Liver (tissue), 9 donors: ENCODE measurements around the gene SMIM3. TPM values are rescaled to one million over a fixed set of nuclear protein-coding genes. Genes with fewer than 3 reads are reported as not detected.
A peak's percentile ranks its signal among the peaks of the same experiment; 100 is the strongest.

Experiments used
- DNase-seq: peaks from one replicate; pipeline ENCODE4 v3.0.0-alpha.2; 2017; ENCODE audit warnings: low spot score
- H3K27ac ChIP-seq, 2 donors: one replicate each; pipeline ENCODE4 v1.7.0; 2013; ENCODE audit warnings: inconsistent platforms in 2 of 2, low read length in 2 of 2, control low read depth in 1 of 2, low read depth in 1 of 2, mild to moderate bottlenecking in 1 of 2
- H3K27me3 ChIP-seq, 4 donors: one replicate each; pipeline versions ENCODE4 v1.6.1 to v1.7.0; 2013; ENCODE audit warnings: low read length in 3 of 4, inconsistent platforms in 1 of 4, mild to moderate bottlenecking in 1 of 4, moderate library complexity in 1 of 4; ENCODE audit not compliant: control insufficient read depth in 4 of 4, insufficient read depth in 4 of 4
- H3K36me3 ChIP-seq, 4 donors: one replicate each; pipeline versions ENCODE4 v1.6.1 to v1.7.0; 2013; ENCODE audit warnings: low read length in 3 of 4, mild to moderate bottlenecking in 3 of 4, low read depth in 1 of 4, moderate library complexity in 1 of 4; ENCODE audit not compliant: control insufficient read depth in 4 of 4, insufficient read depth in 3 of 4
- H3K4me1 ChIP-seq, 4 donors: one replicate each; pipeline versions ENCODE4 v1.6.1 to v1.7.0; 2013; ENCODE audit warnings: low read length in 3 of 4, mild to moderate bottlenecking in 3 of 4, moderate library complexity in 1 of 4; ENCODE audit not compliant: control insufficient read depth in 4 of 4, insufficient read depth in 4 of 4
- H3K4me3 ChIP-seq, 3 donors: one replicate each; pipeline versions ENCODE4 v1.6.1 to v1.7.0; 2013; ENCODE audit warnings: low read length in 3 of 3, control low read depth in 1 of 3, low read depth in 1 of 3, mild to moderate bottlenecking in 1 of 3
- H3K9ac ChIP-seq, 2 donors: one replicate each; pipeline ENCODE4 v1.7.0; 2013; ENCODE audit warnings: low read length in 2 of 2, mild to moderate bottlenecking in 2 of 2, moderate library complexity in 2 of 2, control low read depth in 1 of 2, low read depth in 1 of 2
- H3K9me3 ChIP-seq, 4 donors: one replicate each; pipeline versions ENCODE4 v1.6.1 to v1.7.0; 2013; ENCODE audit warnings: low read length in 3 of 4; ENCODE audit not compliant: control insufficient read depth in 4 of 4
- ATF3 ChIP-seq: IDR thresholded peaks from 2 replicates; pipeline ENCODE4 v1.6.1; 2016; ENCODE audit warnings: antibody characterized with exemption
- CTCF ChIP-seq: fragments of 150-350 bp; IDR thresholded peaks from 2 replicates; pipeline ENCODE4 v1.5.1; 2017; ENCODE audit warnings: improper control_type of control experiment, low read depth, low read length; ENCODE audit not compliant: missing input control
- EGR1 ChIP-seq, 2 donors: IDR thresholded peaks; 2 replicates each; pipeline ENCODE4 v1.6.1; 2016 to 2018; ENCODE audit warnings: antibody characterized with exemption in 2 of 2, low read depth in 2 of 2
- FOXA1 ChIP-seq: IDR thresholded peaks from 2 replicates; pipeline ENCODE4 v1.6.1; 2016; ENCODE audit warnings: antibody characterized with exemption
- FOXA2 ChIP-seq: IDR thresholded peaks from 2 replicates; pipeline ENCODE4 v1.6.1; 2016; ENCODE audit warnings: antibody characterized with exemption
- GABPA ChIP-seq, 2 donors: IDR thresholded peaks in 1 of 2; conservative IDR thresholded peaks in 1 of 2; 2 replicates each; pipeline ENCODE4 v1.6.1; 2016; ENCODE audit warnings: antibody characterized with exemption in 2 of 2, mild to moderate bottlenecking in 1 of 2, moderate library complexity in 1 of 2
- HNF4A ChIP-seq, 2 donors: conservative IDR thresholded peaks; 2 replicates each; pipeline ENCODE4 v1.6.1; 2016; ENCODE audit warnings: antibody characterized with exemption in 2 of 2, mild to moderate bottlenecking in 2 of 2
- HNF4G ChIP-seq: IDR thresholded peaks from 2 replicates; pipeline ENCODE4 v1.6.1; 2016; ENCODE audit warnings: antibody characterized with exemption
- JUND ChIP-seq, 2 donors: IDR thresholded peaks; 2 replicates each; pipeline ENCODE4 v1.6.1; 2016; ENCODE audit warnings: antibody characterized with exemption in 2 of 2
- MAX ChIP-seq: IDR thresholded peaks from 2 replicates; pipeline ENCODE4 v1.6.1; 2016; ENCODE audit warnings: antibody characterized with exemption
- NR2F2 ChIP-seq: IDR thresholded peaks from 2 replicates; pipeline ENCODE4 v1.6.1; 2016; ENCODE audit warnings: antibody characterized with exemption
- RAD21 ChIP-seq, 2 donors: IDR thresholded peaks; 2 replicates each; pipeline ENCODE4 v1.6.1; 2016; ENCODE audit warnings: antibody characterized with exemption in 2 of 2, mild to moderate bottlenecking in 2 of 2
- REST ChIP-seq: IDR thresholded peaks from 2 replicates; pipeline ENCODE4 v1.6.1; 2016; ENCODE audit warnings: antibody characterized with exemption, mild to moderate bottlenecking
- RXRA ChIP-seq, 2 donors: IDR thresholded peaks; 2 replicates each; pipeline ENCODE4 v1.6.1; 2017 to 2018; ENCODE audit warnings: antibody characterized with exemption in 2 of 2, mild to moderate bottlenecking in 1 of 2
- SP1 ChIP-seq: IDR thresholded peaks from 2 replicates; pipeline ENCODE4 v1.6.1; 2018; ENCODE audit warnings: antibody characterized with exemption, mild to moderate bottlenecking
- TAF1 ChIP-seq: conservative IDR thresholded peaks from 2 replicates; pipeline ENCODE4 v1.6.1; 2016; ENCODE audit warnings: antibody characterized with exemption, mild to moderate bottlenecking
- YY1 ChIP-seq: IDR thresholded peaks from 2 replicates; pipeline ENCODE4 v1.6.1; 2016; ENCODE audit warnings: antibody characterized with exemption, mild to moderate bottlenecking
- ZBTB33 ChIP-seq: IDR thresholded peaks from 2 replicates; pipeline ENCODE4 v1.6.1; 2016; ENCODE audit warnings: antibody characterized with exemption
- WGBS: extraction: QIAGEN DNeasy Blood & Tissue Kit; methylation state at CpG from one replicate; pipeline ENCODE4 v1.1.7; 2013; 5-methylcytosine and 5-hydroxymethylcytosine counted together
- polyA plus RNA-seq, 2 donors: library from polyadenylated mRNA; stranded (reverse) in 1 of 2; unstranded in 1 of 2; fragments of 200-250 nt in 1 of 2; fragments of >200 nt in 1 of 2; fragmentation: Nextera tagmentation in 1 of 2; extraction: Ambion mirVana in 1 of 2; gene quantifications; one replicate each; pipeline versions ENCODE4 v1.2.1 to v1.2.3, GENCODE V29; 2013 to 2015
- total RNA-seq, 2 donors: library from RNA; depleted of rRNA; stranded (reverse); fragments of >200 nt; gene quantifications; one replicate each; pipeline ENCODE4 v1.2.3, GENCODE V29; 2014
- donor health status: healthy.
- donor health status: healthy.
- donor health status: healthy.
- donor health status: healthy.
- donor health status: healthy.

SMIM3 gene
- total and polyA plus RNA-seq, 4 donors: 3.0 to 5.7 (median 3.6) TPM

GRCh38 chr5:150763023-150763769 lies 15.4 kb upstream of the SMIM3 start (continued):
- TF ChIP-seq NR2F2 (no peak), HNF4G (no peak), ATF3 (no peak), CTCF (peak; percentile 5), RXRA (IDR thresholded peaks at IDR 0.05) (no peak)

- Histone ChIP-seq H3K27me3 (no peaks in the 10 kb centered on the region), H3K27ac (no peak overlapping the region), H3K36me3 (no peaks in the 10 kb centered on the region), H3K4me1 (no peaks in the 10 kb centered on the region), H3K9me3 (no peaks in the 10 kb centered on the region), H3K4me3 (no peak overlapping the region), H3K9ac (no peak overlapping the region)
- TF ChIP-seq CTCF (no peak), SP1 (no peak), HNF4A (conservative IDR thresholded peaks at IDR 0.05) (no peak), RAD21 (IDR thresholded peaks at IDR 0.05) (no peak), NR2F2 (no peak), EGR1 (IDR thresholded peaks at IDR 0.05; ENCODE audit: low read depth in 2 of 2) (no peak), RXRA (IDR thresholded peaks at IDR 0.05) (no peak), FOXA2 (no peak), JUND (IDR thresholded peaks at IDR 0.05) (no peak), ATF3 (no peak), ZBTB33 (no peak), FOXA1 (no peak), TAF1 (no peak), YY1 (no peak), REST (no peak), MAX (no peak), HNF4G (no peak), GABPA (IDR thresholded peaks at IDR 0.05 in 1 of 2, conservative IDR thresholded peaks at IDR 0.05 in 1 of 2) (no peak)
- no peak for DNase-seq
- WGBS: 82% methylated on average over 2 of the region's 2 CpGs
These were observed 14.0 kb upstream of the SMIM3 start for GRCh38 chr5:150764530-150764929.
